HS-5 (cell line): ENCODE data around the gene FAM20B.

Experiments used
- DNase-seq: peaks from one replicate; pipeline ENCODE4 v3.0.0-alpha.2; 2012; ENCODE audit warnings: low read depth

The FAM20B gene

GRCh38 chr1:179092896-179093461, 67.3 kb downstream of the FAM20B start:
- no peak for DNase-seq

DNA sequence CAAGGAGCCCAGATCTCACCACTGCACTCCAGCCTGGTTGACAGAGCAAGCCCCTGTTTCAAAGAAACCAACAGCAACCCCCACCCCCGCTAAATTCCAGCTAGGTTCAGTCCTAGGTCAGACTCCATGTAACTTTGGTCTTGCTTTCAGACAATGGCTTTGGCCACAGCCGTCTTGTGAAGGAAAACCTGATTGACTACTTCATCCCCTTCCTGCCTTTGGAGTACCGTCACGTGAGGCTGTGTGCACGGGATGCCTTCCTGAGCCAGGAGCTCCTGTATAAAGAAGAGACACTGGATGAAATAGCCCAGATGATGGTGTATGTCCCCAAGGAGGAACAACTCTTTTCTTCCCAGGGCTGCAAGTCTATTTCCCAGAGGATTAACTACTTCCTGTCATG, 69.1 kb downstream of the FAM20B start:
- DNase-seq = no peak

DNA sequence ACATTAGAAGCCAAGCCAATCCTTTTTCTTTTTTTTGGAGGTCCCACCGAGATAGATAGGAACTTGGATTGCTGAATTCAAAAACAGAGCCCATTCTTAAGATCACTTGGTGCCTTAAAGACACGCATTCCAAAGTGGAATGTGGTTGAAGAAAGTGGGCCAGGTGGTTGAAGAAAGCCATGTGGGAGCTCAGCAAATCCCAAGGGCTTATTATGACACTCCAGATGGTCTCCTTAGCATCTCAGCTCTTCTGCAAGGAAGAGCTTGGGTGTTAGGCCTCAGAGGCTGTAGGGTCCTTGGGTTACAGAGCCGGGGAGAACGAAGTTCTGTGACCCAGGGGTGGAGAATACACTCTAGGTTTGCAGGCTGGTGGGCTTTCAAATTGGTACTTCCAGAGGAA, 69.7 kb downstream of the FAM20B start:
- no peak for DNase-seq

DNA sequence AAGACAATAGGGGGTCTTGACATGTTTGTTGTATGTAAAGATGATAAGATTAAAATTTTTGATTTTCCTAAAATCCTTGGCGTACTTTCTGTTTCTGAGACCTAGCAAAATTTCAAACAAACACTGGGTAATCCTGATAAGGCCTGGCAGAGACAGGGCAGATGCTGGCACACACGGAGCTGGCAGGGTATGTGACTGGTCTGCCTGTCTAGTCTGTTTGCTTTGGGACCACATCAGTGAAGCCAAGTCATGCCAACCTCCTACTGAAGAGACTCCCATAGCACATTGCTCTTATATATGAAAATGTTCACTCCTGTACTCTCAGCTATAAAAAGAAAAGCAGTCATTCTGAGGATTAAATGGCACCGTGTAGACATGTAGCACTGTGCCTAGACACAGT, 70.2 kb downstream of the FAM20B start:
- DNase-seq = no peak

GRCh38 chr1:179099891-179100290, 74.2 kb downstream of the FAM20B start:
- DNase-seq = no peak

GRCh38 chr1:179101566-179101965, 75.9 kb downstream of the FAM20B start:
- DNase-seq = no peak

DNA sequence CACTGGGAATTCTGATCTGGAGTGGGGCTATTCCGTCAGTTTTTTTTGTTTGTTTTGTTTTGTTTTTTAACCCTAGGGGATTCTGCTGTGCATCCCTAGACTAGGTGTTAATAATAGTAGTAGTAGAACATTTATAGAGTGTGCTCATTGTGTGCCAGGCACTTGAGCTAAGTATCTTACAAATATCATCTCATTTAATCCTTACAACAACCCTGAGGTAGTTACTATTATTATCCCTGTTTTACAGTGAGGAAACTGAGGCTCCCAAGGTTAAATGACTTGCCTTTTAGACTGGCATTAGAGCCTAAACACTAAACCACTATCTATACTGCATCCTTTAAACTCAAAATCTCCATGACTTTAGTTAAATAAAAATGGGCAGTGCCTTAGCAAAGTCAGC, 78.3 kb downstream of the FAM20B start:
- DNase-seq = no peak

GRCh38 chr1:179104611-179105250, 79.0 kb downstream of the FAM20B start:
- no peak for DNase-seq

DNA sequence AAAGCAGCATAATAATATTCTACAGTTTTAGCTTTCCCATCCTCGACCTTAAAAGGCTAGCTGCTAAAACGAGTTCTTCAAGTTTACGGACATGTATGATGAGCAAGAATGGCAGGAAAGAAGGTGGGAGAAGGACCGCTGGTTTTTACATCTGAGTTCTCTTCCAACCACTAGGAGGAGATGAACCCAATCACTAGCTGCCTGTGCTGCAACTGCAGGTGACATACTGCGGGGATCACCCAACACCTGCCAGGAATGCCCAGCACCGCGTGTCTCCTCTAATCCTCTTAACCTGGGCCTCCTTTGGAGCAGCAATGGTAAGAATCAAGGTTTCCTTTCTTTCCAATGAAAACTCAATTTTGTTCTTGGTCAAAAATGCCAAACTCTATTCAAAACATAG, 79.7 kb downstream of the FAM20B start:
- no peak for DNase-seq

DNA sequence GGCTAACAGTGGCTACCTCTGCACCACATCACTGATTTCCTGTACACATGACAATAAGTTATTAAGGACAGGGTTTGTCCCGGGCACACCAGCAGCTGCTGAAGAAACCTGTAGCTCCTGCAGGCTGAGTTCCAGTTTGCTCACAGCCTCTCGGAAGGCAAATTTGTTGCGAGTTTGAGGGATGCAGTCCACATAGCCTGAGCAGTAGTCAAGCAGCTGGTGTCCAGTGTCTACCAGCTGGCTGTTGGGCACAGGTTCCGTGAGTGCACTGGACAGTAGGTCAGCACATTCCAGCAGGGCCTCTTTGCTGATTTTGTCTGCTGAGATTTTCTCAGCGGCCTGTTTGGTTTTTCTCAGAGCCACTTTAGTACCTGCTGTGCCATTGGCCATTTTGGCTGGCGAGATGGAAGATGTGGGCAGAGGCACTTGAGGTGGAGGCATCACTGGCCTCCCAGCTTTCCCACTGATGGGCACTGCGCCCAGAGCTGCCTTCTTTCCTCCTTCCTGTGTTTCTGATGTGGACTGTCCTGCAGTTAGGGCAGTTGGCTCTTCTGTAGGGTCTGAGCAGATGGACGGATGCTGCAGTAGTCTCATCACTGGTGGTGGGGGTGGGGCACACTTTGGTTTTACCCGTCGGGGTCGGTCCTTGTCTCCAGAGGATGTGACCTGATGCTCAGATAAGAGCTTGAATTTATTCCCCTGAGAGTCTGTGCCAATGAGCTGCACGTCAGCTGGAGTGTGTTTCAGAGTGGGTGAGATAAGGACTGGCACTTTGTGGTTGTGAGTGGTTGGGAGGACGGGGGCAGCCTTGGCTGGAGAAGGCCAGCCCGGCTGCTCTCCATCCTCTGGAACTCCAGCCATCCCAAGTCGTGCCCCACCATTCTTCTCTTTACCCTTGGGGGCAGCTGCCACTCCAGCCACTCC, 82.3 kb downstream of the FAM20B start:
- DNase-seq = no peak

GRCh38 chr1:179108644-179109043, 83.0 kb downstream of the FAM20B start:
- no peak for DNase-seq

DNA sequence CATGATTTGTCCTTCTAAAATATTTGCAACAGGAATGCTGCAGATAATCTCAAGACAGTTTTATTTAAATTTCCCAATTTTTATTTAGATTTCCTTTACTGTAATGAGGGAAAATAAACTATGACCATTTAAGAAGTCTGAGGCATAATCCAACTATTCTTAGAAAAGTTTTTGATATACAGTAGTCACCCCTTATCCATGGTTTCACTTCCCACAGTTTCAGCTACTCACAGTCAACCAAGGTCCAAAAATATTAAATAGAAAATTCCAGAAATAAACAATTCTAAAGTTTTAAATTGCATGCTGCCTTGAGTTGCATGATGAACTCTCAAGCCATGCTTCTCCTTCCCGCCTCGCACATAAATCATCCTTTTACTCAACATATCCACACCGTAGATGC, 89.5 kb downstream of the FAM20B start:
- no peak for DNase-seq

- DNase-seq = no peak
These were observed 93.8 kb downstream of the FAM20B start for GRCh38 chr1:179119513-179119912.

GRCh38 chr1:179120736-179121135, 95.0 kb downstream of the FAM20B start:
- no peak for DNase-seq

GRCh38 chr1:179121159-179121938, 95.7 kb downstream of the FAM20B start:
- no peak for DNase-seq

GRCh38 chr1:179124873-179125272, 99.2 kb downstream of the FAM20B start:
- DNase-seq = no peak
